Activated B cell treated with CpG ODN at 0.5 μM for 24 hours (primary cell): ENCODE measurements around the gene TRAPPC3L. TPM values are rescaled to one million over a fixed set of nuclear protein-coding genes. Genes with fewer than 3 reads are reported as not detected.

ENCODE experiments used
- ATAC-seq: fragments of 200-7000 bp; cut with Tn5 transposase; one replicate; pipeline ENCODE4 v1.10.0; 2021; ENCODE audit warnings: low read depth, mild to moderate bottlenecking, moderate library complexity
- CTCF ChIA-PET: fragments of 350-600 bp; sonication (Branson Sonifier 250); formaldehyde crosslinking; loops from one replicate; lab custom pipeline; 2021; ENCODE audit warnings: antibody characterized with exemption; lab: Charles Lee
- POLR2A ChIA-PET: fragments of 350-600 bp; sonication (Branson Sonifier 250); formaldehyde crosslinking; loops from one replicate; lab custom pipeline; 2021; ENCODE audit warnings: antibody characterized with exemption; lab: Charles Lee
- DNase-seq: peaks from one replicate; pipeline ENCODE4 v3.0.0; 2022
- H3K27ac Mint-ChIP-seq: one replicate; pipeline ENCODE4 v1.8.0; 2020; ENCODE audit warnings: mixed read lengths
- H3K27me3 Mint-ChIP-seq: one replicate; pipeline ENCODE4 v1.8.0; 2021; ENCODE audit warnings: mixed read lengths
- H3K36me3 Mint-ChIP-seq: one replicate; pipeline ENCODE4 v1.8.0; 2021; ENCODE audit warnings: low read depth, mixed read lengths
- H3K4me1 Mint-ChIP-seq: one replicate; pipeline ENCODE4 v1.8.0; 2021; ENCODE audit warnings: mixed read lengths
- H3K4me3 Mint-ChIP-seq: one replicate; pipeline ENCODE4 v1.8.0; 2020; ENCODE audit warnings: mild to moderate bottlenecking, mixed read lengths
- H3K9me3 Mint-ChIP-seq: one replicate; pipeline ENCODE4 v1.8.0; 2020; ENCODE audit warnings: mixed read lengths
- intact Hi-C: fragments of 100-400 bp; cut with micrococcal nuclease; formaldehyde crosslinking; loops from one replicate; pipeline ENCODE4 v1.15.1; 2024
- total RNA-seq: library from RNA; stranded (reverse); gene quantifications from 2 replicates; pipeline ENCODE4 v1.2.3, GENCODE V29; 2022
- TF ChIP-seq, protein P1 (sequence below): fragments of 200-600 bp; IDR thresholded peaks from one replicate; pipeline ENCODE4 v1.8.0; 2022; ENCODE audit warnings: antibody characterized with exemption, mild to moderate bottlenecking

Gene TRAPPC3L
- total RNA-seq, 1 donor from 2014 or later, result not detected

DNA sequence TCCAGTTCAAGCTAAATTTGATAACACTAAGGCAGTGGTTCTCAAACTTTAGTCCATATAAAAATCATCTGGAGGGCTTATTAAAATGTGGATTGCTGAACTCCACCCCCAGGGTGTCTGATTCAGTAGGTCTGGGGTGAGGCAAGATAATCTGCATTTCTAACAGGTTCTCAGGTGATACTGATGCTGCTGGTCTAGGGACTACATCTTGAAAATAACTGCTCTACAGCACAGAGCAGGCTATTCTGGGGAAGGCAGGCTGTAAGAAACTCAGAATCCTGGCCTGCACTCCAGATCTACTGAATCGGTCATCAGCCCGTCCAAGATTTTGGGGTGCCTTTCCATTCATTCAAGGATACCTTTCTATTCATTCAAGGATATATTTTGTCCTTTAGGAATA, 22.6 kb downstream of the TRAPPC3L start:
- TF ChIP-seq, protein P1, sequence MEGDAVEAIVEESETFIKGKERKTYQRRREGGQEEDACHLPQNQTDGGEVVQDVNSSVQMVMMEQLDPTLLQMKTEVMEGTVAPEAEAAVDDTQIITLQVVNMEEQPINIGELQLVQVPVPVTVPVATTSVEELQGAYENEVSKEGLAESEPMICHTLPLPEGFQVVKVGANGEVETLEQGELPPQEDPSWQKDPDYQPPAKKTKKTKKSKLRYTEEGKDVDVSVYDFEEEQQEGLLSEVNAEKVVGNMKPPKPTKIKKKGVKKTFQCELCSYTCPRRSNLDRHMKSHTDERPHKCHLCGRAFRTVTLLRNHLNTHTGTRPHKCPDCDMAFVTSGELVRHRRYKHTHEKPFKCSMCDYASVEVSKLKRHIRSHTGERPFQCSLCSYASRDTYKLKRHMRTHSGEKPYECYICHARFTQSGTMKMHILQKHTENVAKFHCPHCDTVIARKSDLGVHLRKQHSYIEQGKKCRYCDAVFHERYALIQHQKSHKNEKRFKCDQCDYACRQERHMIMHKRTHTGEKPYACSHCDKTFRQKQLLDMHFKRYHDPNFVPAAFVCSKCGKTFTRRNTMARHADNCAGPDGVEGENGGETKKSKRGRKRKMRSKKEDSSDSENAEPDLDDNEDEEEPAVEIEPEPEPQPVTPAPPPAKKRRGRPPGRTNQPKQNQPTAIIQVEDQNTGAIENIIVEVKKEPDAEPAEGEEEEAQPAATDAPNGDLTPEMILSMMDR, result no peak
- Mint-ChIP-seq H3K27ac (no peak overlapping the region), H3K4me1 (no peaks in the 10 kb centered on the region), H3K36me3 (no peaks in the 10 kb centered on the region), H3K27me3 (peaks cover 4% of the 10 kb centered on the region), H3K4me3 (no peak overlapping the region), H3K9me3 (no peaks in the 10 kb centered on the region)
- DNase-seq (no peak), ATAC-seq (no peak)
- ChIA-PET CTCF (no interaction called here), POLR2A (no interaction called here)
- intact Hi-C loops, result no loop called here

DNA sequence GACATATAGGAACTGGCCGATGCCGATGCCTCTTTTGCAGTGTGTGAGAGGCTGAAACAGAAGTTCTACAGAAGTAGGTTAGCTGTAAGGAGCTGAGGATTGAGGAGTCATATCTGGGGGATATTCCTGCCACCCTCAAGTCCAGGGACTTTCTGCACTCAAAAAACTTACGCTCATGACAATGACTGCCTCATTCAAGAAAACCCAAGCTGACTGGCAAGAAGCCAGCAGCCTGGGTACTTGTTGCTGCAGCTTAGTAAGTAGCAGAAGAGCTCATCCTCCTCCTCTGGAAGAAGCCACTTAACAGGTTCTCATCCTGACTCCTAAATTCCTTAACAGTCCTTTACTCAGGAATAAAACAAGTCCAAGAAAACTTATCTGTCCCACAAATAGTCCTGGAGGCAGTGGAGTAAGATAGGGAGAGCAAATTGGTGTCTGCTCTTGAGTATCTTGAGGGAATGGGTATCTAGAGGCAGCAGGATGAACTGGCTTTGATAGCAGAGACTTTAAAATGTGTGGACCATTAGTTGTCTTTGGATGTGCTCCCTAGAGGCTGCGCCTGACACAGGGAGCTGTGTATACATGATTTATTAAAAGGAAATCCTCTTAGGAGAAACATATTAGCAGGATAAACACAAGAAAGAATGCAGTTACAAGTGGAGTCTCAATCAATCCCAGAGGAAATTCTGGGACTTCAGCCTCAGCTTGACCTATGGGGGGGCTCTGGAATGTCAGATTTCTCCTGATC, 26.7 kb downstream of the TRAPPC3L start:
- Mint-ChIP-seq H3K36me3 (no peaks in the 10 kb centered on the region), H3K9me3 (no peaks in the 10 kb centered on the region), H3K27ac (no peak overlapping the region), H3K4me3 (no peak overlapping the region), H3K27me3 (peaks cover 4% of the 10 kb centered on the region), H3K4me1 (peaks cover 5% of the 10 kb centered on the region)
- ATAC-seq (no peak), DNase-seq (no peak)
- intact Hi-C loops, result no loop called here
- ChIA-PET CTCF (interaction anchor here (2.4 kb wide), 1 partner anchor 16 kb away, joined by 6 read pairs; no protein-coding TSS in a partner anchor), POLR2A (no interaction called here)
- TF ChIP-seq, protein P1, result no peak

DNA sequence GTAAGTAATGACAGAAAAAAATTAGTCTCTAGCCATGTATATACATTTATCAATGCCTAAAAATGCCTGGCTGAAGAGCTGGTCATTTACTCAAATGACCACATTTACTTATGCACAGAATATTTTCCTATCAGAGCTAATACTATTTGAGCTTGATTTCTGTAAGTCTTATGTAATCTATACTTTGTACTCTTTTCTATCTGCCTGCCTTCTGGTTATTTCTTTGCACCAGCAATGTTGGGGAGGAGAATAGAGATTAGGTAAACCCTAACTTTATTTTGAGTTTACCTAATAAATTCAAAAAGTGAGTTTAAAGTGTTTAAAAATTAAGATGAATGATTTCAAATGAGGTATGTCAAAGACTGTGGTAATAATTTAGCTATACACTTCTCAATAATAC, 30.3 kb downstream of the TRAPPC3L start:
- Mint-ChIP-seq H3K4me1 (peaks cover 15% of the 10 kb centered on the region), H3K4me3 (no peak overlapping the region), H3K36me3 (no peaks in the 10 kb centered on the region), H3K27ac (no peak overlapping the region), H3K27me3 (peaks cover 4% of the 10 kb centered on the region), H3K9me3 (no peaks in the 10 kb centered on the region)
- ATAC-seq (no peak), DNase-seq (no peak)
- ChIA-PET POLR2A (no interaction called here), CTCF (interaction anchor here (1.2 to 1.8 kb wide), 3 partner anchors 19 to 227 kb away, joined by 4 to 7 read pairs (median 5); no protein-coding TSS in a partner anchor)
- intact Hi-C loops, result no loop called here
- TF ChIP-seq, protein P1, result no peak

DNA sequence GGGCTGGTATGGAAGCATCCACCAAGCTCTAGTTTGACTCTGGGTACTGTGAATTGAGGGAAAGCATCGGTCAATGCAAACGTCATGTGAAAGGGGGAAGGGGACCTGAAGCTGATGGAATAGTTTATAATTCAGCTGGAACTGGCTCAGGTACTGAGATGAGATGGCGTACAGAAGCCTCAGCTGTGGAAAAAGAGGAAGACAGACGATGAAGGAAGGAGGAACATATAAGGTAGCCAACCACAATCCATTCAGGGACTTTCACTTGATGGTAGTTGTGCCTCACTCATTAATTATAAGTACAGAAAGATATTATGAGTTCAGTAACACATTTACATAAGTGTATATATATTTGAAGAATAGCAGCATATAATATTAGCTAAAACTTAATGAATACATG, 31.4 kb downstream of the TRAPPC3L start:
- peaks cover under 1% of the 10 kb centered on the region for H3K9me3 Mint-ChIP-seq
- ATAC-seq (no peak), DNase-seq (no peak)
- H3K27me3 Mint-ChIP-seq, result peaks cover 4% of the 10 kb centered on the region
- intact Hi-C loops, result no loop called here
- ChIA-PET POLR2A (no interaction called here), CTCF (interaction anchor here (0.6 to 1.7 kb wide), 3 partner anchors 21 to 226 kb away, joined by 3 to 7 read pairs (median 3); no protein-coding TSS in a partner anchor)
- TF ChIP-seq, protein P1, result no peak
- peaks cover 15% of the 10 kb centered on the region for H3K4me1 Mint-ChIP-seq
- no peak overlapping the region for H3K27ac Mint-ChIP-seq
- H3K4me3 Mint-ChIP-seq, result no peak overlapping the region
- H3K36me3 Mint-ChIP-seq, result no peaks in the 10 kb centered on the region

DNA sequence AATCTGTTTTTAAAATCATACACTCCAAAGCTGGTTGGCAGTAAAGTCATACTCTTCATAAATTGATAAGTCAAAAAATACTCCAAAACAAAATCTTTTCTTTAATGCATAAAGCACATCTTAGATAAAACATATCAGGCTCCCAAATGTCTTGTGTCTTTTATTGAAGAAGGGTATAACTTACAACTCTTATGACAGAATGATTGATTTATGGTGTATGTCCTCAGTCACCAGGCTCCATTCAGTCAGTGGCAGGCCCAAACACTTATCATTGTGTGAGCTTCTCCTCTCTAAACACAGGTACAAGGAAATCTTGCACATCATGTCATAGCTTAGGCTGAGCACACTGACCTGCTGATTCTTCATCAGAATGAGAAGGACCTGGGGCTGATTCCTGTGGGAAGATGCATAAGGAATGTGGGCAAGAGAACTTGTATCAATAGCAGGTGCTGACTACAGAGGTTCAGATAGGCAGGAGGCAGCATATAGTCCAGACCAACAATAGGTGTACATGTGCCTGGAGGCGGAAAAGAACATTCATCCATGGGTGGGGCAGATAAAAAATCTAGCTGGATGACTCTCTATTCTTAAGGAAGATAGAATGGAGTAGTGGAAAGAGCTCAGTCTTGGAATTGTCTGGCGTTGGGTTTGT, 32.1 kb downstream of the TRAPPC3L start:
- CTCF ChIA-PET, result interaction anchor here (0.6 to 2.2 kb wide), 4 partner anchors 22 to 225 kb away, joined by 3 to 9 read pairs (median 4); no protein-coding TSS in a partner anchor
- TF ChIP-seq, protein P1, result no peak
- Mint-ChIP-seq H3K27me3 (no peaks in the 10 kb centered on the region), H3K27ac (no peak overlapping the region), H3K36me3 (no peaks in the 10 kb centered on the region), H3K4me3 (no peak overlapping the region), H3K4me1 (peaks cover 15% of the 10 kb centered on the region), H3K9me3 (peaks cover 9% of the 10 kb centered on the region)
- DNase-seq (no peak), ATAC-seq (no peak)
- intact Hi-C loops, result no loop called here
- POLR2A ChIA-PET, result no interaction called here
